Activated CD8-positive, alpha-beta T cell treated with anti-CD3 and anti-CD28 coated beads for 36 hours (primary cell): ENCODE results near the gene MBNL1. TPM values are rescaled to one million over a fixed set of nuclear protein-coding genes. Genes with fewer than 3 reads are reported as not detected.

Experiments used
- ATAC-seq: fragments of 200-7000 bp; cut with Tn5 transposase; one replicate; pipeline ENCODE4 v1.10.0; 2021; ENCODE audit warnings: mild to moderate bottlenecking, moderate library complexity
- CTCF ChIA-PET: fragments of 350-600 bp; sonication (Branson Sonifier 250); formaldehyde crosslinking; loops from one replicate; lab custom pipeline; 2021; ENCODE audit warnings: antibody characterized with exemption; lab: Charles Lee
- POLR2A ChIA-PET: fragments of 350-600 bp; sonication (Branson Sonifier 250); formaldehyde crosslinking; loops from one replicate; lab custom pipeline; 2021; ENCODE audit warnings: antibody characterized with exemption; lab: Charles Lee
- DNase-seq: peaks from one replicate; pipeline ENCODE4 v3.0.0-alpha.2; 2020
- H3K27ac Mint-ChIP-seq: one replicate; pipeline ENCODE4 v1.8.0; 2021; ENCODE audit warnings: mild to moderate bottlenecking, mixed read lengths
- H3K27me3 Mint-ChIP-seq: one replicate; pipeline ENCODE4 v1.8.0; 2021; ENCODE audit warnings: mixed read lengths
- H3K36me3 Mint-ChIP-seq: one replicate; pipeline ENCODE4 v1.8.0; 2021; ENCODE audit warnings: low read depth, mixed read lengths
- H3K4me1 Mint-ChIP-seq: one replicate; pipeline ENCODE4 v1.8.0; 2021; ENCODE audit warnings: low read depth, mixed read lengths
- H3K4me3 Mint-ChIP-seq: one replicate; pipeline ENCODE4 v1.8.0; 2021; ENCODE audit warnings: mild to moderate bottlenecking, moderate library complexity, mixed read lengths
- H3K9me3 Mint-ChIP-seq: one replicate; pipeline ENCODE4 v1.8.0; 2021; ENCODE audit warnings: mixed read lengths
- intact Hi-C: fragments of 100-400 bp; cut with micrococcal nuclease; formaldehyde crosslinking; loops from one replicate; pipeline ENCODE4 v1.10.0; 2022
- total RNA-seq, 2 experiments: library from RNA; stranded (reverse); gene quantifications; one replicate each; pipeline ENCODE4 v1.2.3, GENCODE V29; 2021
- TF ChIP-seq, protein P1 (sequence below): fragments of 200-600 bp; IDR thresholded peaks from one replicate; pipeline ENCODE4 v1.8.0; 2022; ENCODE audit warnings: antibody characterized with exemption, mild to moderate bottlenecking

Gene MBNL1
- total RNA-seq, 2 experiments from 2014 or later, result 341 to 360 TPM

DNA sequence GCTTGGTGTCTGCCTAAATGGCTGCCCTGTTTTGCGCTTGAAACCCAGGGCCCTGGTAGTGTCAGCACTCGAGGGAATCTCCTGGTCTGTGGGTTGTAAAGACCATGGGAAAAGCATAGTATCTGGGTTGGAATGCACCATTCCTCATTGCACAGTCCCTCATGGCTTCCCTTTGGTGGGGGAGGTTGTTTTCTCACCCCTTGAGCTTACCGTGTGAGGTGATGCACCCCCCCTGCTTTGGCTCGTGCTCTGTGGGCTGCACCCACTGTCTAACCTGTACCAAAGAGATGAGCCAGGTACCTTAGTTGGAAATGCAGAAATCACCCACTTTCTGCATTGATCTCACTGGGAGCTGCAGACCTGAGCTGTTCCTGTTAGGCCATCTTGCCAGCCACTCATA, 104.7 kb downstream of the MBNL1 start:
- DNase-seq, result no peak
- POLR2A ChIA-PET, result interaction anchor here (0.7 to 2.0 kb wide), 2 partner anchors 14 to 129 kb away, joined by 3 to 7 read pairs; no protein-coding TSS in a partner anchor
- Mint-ChIP-seq H3K9me3 (peaks cover 15% of the 10 kb centered on the region), H3K27me3 (no peaks in the 10 kb centered on the region), H3K4me1 (peaks cover 86% of the 10 kb centered on the region), H3K4me3 (no peak overlapping the region), H3K36me3 (peaks cover 84% of the 10 kb centered on the region), H3K27ac (peak overlapping the region; percentile 78)
- CTCF ChIA-PET, result interaction anchor here (1.9 to 2.7 kb wide), 2 partner anchors 9 to 71 kb away, joined by 6 to 15 read pairs; no protein-coding TSS in a partner anchor
- peak; percentile 47 for ATAC-seq
- intact Hi-C loops, result no loop called here
- TF ChIP-seq, protein P1, sequence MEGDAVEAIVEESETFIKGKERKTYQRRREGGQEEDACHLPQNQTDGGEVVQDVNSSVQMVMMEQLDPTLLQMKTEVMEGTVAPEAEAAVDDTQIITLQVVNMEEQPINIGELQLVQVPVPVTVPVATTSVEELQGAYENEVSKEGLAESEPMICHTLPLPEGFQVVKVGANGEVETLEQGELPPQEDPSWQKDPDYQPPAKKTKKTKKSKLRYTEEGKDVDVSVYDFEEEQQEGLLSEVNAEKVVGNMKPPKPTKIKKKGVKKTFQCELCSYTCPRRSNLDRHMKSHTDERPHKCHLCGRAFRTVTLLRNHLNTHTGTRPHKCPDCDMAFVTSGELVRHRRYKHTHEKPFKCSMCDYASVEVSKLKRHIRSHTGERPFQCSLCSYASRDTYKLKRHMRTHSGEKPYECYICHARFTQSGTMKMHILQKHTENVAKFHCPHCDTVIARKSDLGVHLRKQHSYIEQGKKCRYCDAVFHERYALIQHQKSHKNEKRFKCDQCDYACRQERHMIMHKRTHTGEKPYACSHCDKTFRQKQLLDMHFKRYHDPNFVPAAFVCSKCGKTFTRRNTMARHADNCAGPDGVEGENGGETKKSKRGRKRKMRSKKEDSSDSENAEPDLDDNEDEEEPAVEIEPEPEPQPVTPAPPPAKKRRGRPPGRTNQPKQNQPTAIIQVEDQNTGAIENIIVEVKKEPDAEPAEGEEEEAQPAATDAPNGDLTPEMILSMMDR, result no peak

DNA sequence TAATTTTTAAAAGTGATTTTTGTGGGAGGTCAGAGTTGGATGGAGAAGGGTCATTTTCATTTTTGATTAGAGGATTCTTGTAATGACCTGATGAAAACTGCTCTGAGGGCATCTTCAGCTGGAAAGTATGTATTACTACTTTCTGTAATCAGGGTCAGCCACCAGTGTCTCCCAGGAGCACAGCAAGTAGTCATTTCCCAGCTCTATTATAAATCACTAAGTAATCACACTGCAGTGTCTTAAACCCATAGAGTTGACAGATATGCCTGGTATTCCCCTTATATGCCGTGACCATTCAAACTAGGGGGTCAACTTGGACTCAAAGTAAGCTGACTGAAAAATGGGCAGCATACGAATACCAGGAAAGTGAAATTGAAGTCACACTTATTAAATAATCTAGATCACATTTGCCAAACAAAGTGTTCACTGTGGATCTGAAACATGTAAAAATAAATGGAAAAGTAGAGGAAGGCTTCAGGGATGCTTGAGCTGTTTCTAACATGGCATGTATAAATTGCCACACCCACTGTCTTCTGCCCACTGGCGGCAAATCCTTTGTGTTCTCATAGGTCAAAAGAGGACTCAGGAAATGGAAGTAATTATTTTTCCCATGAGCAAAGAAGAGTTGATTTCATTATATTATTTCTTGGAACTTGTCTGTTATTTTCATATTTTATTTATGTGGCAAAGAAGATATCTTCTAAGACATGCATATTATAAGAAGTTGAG, 105.7 kb downstream of the MBNL1 start:
- Mint-ChIP-seq H3K27me3 (no peaks in the 10 kb centered on the region), H3K9me3 (peaks cover 15% of the 10 kb centered on the region), H3K4me1 (peaks cover 82% of the 10 kb centered on the region), H3K36me3 (peaks cover 76% of the 10 kb centered on the region), H3K4me3 (no peak overlapping the region), H3K27ac (peak overlapping the region; percentile 44)
- DNase-seq, result no peak
- ATAC-seq, result no peak
- POLR2A ChIA-PET, result interaction anchor here (0.7 to 2.0 kb wide), 2 partner anchors 15 to 31 kb away, joined by 3 to 7 read pairs; no protein-coding TSS in a partner anchor
- intact Hi-C loops, result no loop called here
- CTCF ChIA-PET, result interaction anchor here (1.0 to 2.7 kb wide), 6 partner anchors 9 to 70 kb away, joined by 3 to 15 read pairs (median 4); no protein-coding TSS in a partner anchor
- TF ChIP-seq, protein P1, result no peak

DNA sequence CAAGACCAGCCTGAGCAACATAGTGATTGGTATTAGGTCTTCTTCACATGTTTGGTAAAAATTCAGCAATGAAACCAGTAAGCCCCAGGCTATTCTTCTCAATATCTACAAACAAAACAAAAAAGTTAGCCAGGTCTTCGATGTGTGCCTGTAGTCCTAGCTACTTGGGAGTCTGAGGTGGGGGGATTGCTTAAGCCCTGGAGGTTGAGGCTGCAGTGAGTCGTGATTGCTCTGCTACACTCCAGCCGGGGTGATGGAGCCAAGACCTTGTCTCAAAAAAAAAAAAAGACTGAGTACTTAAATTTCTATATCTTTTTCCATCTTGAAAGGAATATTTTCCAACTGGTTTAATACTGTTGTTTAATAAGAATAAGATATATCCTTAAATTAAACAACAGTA, 106.8 kb downstream of the MBNL1 start:
- Mint-ChIP-seq H3K36me3 (peaks cover 68% of the 10 kb centered on the region), H3K27me3 (no peaks in the 10 kb centered on the region)

DNA sequence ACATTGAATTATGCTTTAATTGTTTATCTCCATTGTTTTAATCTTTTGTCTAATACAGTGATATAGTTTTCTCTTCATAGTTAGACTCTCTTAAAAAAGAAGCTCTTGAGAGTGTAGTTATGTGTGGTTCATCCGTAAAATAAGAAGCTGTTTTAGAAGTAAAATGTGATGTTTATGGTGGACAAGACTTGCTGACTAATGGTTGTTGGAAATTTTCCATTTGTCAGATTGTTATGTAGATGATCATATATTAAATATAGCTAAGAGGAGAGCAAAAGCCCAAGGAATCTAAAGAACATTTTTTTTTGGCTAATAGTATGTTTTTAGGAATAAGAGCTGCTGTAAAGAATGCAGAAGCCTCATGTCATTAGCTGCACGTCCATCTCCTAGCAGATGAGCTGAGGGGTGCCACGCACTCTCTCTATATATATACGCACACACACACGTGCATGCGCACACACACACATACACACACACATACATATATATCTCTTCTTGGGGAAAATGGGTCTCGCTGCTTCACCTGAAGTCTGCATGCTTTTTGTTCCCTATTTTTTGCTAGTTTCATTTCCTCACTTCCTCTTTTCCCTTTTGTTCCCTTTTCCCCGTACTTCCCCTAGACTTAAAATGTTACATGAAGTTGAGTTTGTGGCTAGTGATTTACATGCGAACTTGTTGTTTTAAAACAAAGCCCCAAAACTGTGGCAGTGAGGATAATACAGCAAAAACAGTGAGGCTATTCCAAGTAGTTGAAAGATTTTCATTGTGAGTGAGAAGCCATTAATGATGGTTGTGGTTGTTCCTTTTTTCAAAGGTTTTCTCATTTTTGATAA, 107.8 kb downstream of the MBNL1 start:
- DNase-seq (peak; percentile 14), ATAC-seq (no peak)
- TF ChIP-seq, protein P1, result no peak
- H3K27ac Mint-ChIP-seq, result peak overlapping the region; percentile 87
- H3K4me1 Mint-ChIP-seq, result peaks cover 76% of the 10 kb centered on the region
- peaks cover 58% of the 10 kb centered on the region for H3K36me3 Mint-ChIP-seq
- ChIA-PET CTCF (interaction anchor here (0.7 to 1.6 kb wide), 2 partner anchors 14 to 193 kb away, joined by 3 read pairs; no protein-coding TSS in a partner anchor), POLR2A (no interaction called here)
- intact Hi-C loops, result no loop called here
- H3K9me3 Mint-ChIP-seq, result peaks cover 11% of the 10 kb centered on the region
- peak overlapping the region; percentile 36 for H3K4me3 Mint-ChIP-seq
- H3K27me3 Mint-ChIP-seq, result no peaks in the 10 kb centered on the region

More for the DNA sequence above, 106.8 kb downstream of the MBNL1 start:
- Mint-ChIP-seq H3K9me3 (peaks cover 15% of the 10 kb centered on the region), H3K4me1 (peaks cover 80% of the 10 kb centered on the region), H3K27ac (peak overlapping the region; percentile 68), H3K4me3 (no peak overlapping the region)
- ATAC-seq, result no peak
- POLR2A ChIA-PET, result interaction anchor here (2.0 kb wide), 1 partner anchor 16 kb away, joined by 7 read pairs; no protein-coding TSS in a partner anchor
- no peak for DNase-seq
- TF ChIP-seq, protein P1, result no peak
- intact Hi-C loops, result no loop called here
- CTCF ChIA-PET, result interaction anchor here (1.1 kb wide), 1 partner anchor 12 kb away, joined by 3 read pairs; no protein-coding TSS in a partner anchor
